HG02763 (cell line): ENCODE measurements around the gene UNC13B.

Source experiments
- ATAC-seq: cut with Tn5 transposase; IDR thresholded peaks from one replicate; pipeline ENCODE4 v1.9.1; 2021; ENCODE audit warnings: mild to moderate bottlenecking, moderate library complexity; ENCODE audit not compliant: unreplicated experiment

The UNC13B gene

DNA sequence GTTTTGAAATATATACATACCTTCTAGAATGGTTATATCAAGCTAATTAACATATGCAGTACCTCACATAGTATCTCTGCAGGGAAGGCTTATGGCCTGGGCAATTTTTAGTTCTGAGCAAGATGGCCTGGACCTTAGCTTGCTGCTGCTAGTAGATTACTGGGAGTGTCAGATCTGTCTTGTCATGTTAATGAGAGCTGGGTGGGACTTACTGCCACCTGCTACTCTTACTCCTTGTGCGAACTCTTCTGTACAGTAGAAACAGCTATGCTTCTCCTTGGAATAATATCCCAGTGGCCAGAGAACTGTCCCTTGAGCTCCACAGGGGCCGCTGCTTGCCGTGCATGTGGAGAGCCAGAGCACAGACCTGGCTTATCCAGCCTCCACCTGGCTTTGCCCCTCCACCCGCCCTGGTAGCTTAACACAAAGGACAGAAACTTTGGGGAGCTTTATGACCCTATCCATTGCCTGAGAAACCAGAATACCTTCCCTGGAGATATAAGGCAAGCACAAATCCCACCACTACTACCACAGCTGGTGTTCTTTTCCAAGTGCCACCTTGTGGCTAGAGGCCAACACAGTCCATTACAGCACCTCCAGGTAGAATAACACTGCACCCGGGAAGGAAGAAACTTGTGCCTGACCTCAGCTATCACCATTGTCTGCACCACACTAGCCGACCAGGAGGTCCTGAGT is 253.7 kb downstream of the UNC13B start:
- ATAC-seq = no peak

DNA sequence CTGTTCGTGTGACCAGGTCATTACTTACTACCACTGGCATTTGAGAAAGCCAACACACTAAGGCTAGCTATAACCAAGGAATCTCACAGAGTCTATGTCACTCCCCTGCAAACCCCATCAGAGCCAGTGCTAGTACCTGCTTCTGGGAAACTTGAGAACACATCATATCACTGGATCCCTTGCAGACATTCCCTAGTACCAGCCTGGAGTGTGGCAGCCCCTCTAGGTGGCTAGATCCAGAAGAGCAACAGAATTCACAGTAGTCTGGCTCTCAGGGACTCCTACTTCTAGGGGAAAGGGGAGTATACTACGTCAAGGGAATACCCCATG is 254.3 kb downstream of the UNC13B start:
- ATAC-seq = no peak

DNA sequence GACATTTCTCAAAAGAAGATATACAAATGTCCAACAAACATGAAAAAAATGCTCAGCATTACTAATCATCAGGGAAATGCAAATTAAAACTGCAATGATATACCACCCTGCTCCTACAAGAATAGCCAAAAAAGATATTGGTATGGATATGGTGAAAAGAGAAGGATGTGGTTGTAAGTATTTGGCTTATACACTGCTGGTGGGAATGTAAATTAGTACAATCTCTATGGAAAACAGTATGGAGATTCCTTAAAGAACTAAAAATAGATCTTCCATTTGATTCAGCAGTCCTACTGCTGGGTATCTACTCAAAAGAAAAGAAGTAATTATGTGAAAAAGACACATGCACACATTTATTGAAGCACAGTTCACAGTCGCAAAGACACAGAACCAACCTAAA is 260.5 kb downstream of the UNC13B start:
- no peak for ATAC-seq

DNA sequence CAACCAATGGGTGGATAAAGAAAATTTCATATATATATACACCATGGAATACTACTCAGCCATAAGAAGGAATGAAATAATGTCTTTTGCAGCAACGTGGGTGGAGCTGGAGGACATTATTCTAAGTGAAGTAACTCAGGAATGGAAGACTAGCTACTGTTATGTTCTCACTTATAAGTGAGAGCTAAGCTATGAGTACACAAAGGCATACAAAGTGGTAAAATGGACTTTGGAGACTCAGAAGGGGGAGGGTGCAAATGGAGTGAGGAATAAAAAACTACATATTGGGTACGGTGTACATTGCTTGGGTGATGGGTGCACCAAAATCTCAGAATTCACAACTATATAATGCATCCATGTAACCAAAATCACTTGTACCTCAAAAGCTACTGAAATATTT is 260.9 kb downstream of the UNC13B start:
- ATAC-seq = no peak

DNA sequence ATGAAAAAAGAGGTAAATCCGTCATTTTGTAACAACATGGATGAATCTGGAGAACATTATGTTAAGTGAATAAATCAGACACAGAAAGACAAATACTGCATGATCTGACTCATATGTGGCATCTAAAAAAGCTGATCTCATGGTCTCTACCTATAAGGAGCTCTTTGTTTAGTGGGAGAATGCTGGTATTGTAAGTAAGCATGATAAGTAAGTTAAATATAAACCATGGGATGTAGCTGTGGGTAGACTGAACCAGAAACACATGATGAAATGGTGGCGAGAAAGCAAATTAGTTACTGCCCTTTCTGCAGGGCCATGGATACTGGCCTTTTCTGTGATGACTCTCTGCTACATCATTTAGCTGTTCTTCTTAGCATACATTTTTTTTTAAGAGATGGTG is 261.7 kb downstream of the UNC13B start:
- ATAC-seq = no peak

DNA sequence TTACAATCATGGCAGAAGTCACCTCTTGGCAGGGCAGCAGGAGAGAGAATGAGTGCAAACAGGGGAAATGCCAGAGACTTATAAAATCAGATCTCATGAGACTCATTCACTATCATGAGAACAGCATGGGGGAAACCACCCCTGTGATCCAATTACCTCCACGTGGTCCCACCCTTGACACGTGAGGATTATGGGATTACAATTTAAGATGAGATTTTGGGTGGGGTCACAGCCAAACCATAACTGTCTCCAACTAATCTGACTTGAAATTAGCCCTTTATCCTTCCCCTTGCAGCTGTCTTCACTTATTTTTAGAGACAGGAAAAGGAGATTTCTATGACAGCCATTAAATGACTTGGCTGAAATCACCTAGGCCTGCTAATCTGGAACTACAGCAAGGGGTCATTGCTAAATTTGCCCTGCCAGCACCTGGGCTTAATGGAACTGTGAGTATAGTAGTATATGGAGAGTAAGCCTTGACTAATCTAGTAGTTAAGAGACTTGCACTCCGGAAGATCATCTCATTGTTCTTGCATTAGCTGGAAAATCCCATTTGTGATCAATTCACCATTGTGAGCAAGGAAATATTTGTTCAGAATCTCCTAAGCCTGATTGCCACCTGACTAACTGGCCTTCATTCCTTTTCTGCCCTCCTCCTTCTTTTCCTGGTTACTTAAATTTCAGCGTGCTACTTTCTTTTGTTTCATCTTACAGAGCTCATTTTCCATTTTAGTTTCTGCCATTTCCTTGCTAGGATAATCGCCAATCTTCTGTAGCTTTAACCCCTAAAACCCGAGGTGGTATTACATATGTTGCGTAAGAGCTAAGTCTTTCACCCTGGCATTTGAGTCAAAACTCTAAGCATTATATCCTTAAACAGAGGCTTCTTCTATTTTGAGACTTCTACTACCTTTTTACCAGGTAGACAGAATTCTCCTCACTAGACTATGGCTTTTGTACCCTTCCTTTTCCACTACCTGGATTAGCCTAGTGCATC is 262.8 kb downstream of the UNC13B start:
- no peak for ATAC-seq

DNA sequence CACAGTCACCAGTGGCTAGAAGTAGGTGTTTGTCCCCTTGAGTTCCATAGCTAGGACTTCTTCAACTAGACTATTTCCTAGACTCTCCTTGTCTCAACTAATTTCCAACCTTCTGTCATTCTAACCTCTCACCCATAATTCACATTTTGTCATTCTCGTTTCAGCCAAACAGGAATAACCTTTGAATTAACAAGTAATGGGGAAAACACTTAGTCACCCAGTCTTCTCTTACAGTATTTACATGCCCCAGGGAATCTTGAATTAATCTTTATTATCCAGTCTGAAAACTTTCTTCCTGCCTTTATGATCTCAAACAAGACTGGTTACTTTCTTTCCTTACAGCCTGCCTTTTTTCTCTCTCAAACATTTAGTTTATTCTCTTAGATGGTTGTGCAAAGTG is 264.8 kb downstream of the UNC13B start:
- no peak for ATAC-seq

DNA sequence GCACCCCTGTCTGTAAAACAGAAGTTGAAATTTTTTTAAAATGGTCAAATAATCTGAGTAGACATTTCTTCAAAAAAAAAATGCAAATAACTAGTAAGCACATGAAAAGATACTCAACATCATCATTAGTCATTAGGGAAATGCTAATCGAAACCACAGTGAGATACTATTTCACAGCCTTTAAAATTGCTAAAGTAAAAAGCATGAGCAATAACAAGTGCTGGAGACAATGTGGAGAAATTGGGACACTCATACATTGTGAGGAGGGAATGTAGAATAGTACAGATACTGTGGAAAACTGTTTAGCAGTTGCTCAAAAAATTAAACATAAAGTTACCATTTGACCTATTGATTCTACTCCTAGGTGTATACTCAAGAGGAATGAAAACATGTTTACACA is 269.7 kb downstream of the UNC13B start:
- ATAC-seq = no peak

DNA sequence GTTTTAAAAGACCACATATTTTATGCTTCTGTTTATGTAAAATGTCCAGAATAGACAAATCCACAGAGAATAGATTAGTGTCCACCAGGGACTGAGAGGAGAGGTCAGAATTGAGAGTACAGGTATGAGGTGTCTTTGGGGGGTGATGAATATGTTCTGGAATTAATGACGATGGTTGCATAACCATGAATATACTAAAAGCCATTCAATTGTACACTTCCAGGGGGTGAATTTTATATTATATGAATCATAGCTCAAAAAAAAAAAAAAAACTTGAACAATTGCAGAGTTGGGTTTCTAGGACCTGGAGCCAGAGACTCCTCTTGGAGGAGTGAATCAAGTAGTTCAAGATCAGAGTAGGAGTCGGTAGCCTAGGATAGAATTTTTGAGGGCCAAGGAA is 270.3 kb downstream of the UNC13B start:
- no peak for ATAC-seq

DNA sequence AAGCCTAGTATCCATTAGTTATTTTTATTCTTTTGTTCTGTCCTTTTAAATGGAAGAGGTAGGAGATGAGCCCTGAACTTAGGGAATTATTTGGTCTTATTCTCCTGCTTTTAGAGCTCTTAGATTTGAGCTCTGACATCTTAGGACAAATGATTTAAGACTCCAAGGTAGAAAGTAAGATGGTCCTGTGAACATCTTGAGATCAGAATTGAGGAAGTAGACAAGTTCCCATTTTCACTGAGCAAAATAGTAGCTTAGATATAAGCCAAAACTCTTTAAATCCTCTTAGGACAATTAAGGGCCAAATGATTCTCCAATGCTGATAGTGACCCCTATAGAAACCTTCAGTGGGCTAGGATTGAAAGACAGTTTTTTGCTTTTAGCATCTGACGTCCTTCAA is 275.1 kb downstream of the UNC13B start:
- no peak for ATAC-seq

DNA sequence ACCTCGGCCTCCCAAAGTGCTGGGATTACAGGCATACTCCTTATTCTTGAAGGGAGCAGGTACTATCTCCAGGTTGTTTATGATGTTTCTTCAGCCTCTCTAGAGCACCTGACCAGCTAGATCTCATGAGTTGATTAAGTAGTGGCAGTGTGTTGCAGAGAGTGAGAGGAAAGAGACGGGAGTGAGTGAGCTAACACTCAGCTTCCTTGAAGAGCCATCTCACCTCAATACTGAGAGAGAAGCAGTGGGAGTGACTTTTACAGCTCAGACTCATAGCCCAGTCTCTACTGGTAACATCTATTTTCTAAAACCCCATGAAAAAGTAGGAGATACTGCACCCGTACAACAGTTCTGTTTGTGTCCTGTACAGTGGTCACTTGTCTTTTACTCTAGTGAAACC is 284.2 kb downstream of the UNC13B start:
- no peak for ATAC-seq

DNA sequence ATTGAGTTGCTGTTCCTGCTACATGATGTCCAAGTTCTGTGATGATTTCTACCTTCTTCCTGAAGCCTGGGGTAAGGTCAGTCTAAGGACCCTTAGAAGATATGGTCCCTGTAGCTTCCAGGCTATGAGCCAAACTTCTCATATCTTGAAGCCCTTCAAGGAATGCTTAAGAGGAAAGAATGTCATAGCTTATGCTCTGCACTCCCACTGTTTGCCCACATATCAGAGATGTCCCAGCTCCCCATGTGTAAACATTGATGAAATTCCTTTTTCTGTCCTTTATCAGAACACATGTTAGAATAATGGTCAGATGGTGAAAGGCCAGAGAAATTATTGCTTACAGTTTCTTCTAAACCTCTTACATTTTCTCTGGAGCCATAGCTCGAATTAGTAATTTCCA is 286.7 kb downstream of the UNC13B start:
- no peak for ATAC-seq

DNA sequence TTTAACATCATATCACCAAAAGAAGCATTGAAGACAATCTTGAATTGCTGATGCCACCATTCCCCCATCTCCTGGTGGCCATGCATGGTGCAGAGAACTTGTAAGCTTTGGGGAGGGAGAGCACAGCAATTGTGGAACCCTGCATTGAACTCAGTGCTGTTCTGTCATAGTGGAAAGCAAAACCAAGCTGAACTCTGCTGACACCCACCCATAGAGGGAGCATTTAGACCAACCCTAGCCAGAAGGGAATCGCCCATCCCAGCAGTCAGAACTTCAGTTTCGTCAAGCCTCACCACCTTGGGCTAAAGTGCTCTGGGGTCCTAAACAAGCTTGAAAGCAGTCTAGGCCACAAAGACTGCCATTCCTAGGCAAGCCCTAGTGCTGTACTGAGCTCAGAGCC is 290.7 kb downstream of the UNC13B start:
- ATAC-seq = no peak

DNA sequence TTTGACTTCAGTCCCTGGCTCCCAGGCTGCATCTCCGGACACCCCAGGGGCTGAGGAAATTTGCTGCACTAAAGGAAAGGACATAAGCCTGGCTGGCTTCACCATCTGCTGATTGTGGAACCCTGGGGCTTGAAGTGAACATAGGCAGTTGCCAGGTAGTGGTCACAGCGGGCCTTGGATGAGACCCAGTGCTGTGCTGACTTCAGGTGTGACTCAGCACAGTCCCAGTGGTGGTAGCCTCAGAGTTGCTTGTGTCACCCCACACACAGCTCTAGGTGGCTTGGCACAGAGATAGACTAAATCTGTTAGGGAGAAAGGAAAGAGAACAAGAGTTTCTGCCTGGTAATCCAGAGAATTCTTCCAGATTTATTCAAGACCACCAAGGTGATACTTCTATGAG is 292.0 kb downstream of the UNC13B start:
- ATAC-seq = no peak
